ENCODE results near the gene CAMK2G. TPM values are rescaled to one million over a fixed set of nuclear protein-coding genes. Genes with fewer than 3 reads are reported as not detected.

Gene CAMK2G
- polyA plus RNA-seq, 3 donors: 1.7 to 60.7 (median 3.0) TPM

DNA sequence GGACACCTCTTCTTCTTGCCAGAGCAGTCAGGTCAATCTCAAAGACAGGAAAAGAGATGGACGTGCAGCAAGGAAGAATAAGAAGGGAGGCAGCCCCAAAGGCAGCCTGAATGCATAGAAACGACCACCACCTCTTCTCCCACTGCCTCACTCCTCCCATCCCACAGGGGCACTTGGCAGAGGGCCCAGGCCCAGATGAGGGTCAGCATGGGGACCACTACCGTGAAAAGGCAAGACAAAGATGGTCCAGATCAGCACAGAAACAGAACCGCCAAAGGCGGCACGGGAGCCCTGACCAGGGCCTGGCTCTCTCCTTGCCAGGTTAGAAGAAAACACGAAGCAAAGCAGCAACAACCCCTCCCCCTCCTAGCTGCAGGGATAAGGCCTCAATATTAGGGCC, 61.0 kb downstream of the CAMK2G start:
- H3K27ac ChIP-seq (ENCODE audit: low read depth in 1 of 2, low read length in 2 of 2): no peak overlapping the region
- no peaks in the 10 kb centered on the region for H3K9me3 ChIP-seq (replicated peaks in 1 of 2; ENCODE audit: control insufficient read depth in 1 of 2, insufficient read depth in 1 of 2, low read length in 2 of 2)
- intact Hi-C loops (cut with micrococcal nuclease): loop anchor here in 1 of 2 donors (5.0 kb wide), 1 partner anchor 64 kb away; no protein-coding TSS in a partner anchor
- 87% methylated on average over 6 of the region's 7 CpGs for WGBS (ENCODE audit: insufficient coverage)
- H4K20me1 ChIP-seq (ENCODE audit: insufficient read depth, low read length): peaks cover 1% of the 10 kb centered on the region
- no peak overlapping the region for H3K27ac Mint-ChIP-seq
- peaks cover 51 to 56% of the 10 kb centered on the region in 2 donors for H3K4me1 ChIP-seq (ENCODE audit: control insufficient read depth in 1 of 2, insufficient read depth in 2 of 2, low read length in 2 of 2)
- no peaks in the 10 kb centered on the region for H3K27me3 ChIP-seq (ENCODE audit: control insufficient read depth in 2 of 2, insufficient read depth in 2 of 2, low read length in 2 of 2)
- peaks cover 54% of the 10 kb centered on the region for H3K4me1 Mint-ChIP-seq
- no peak overlapping the region for H3K4me2 ChIP-seq (replicated peaks; ENCODE audit: extremely low read depth, low read length, poor library complexity, severe bottlenecking)
- peaks cover 28 to 46% of the 10 kb centered on the region in 2 donors for H3K36me3 ChIP-seq (replicated peaks in 1 of 2; ENCODE audit: control insufficient read depth in 1 of 2, insufficient read depth in 2 of 2, low read length in 2 of 2)
- H3K9me3 Mint-ChIP-seq: no peaks in the 10 kb centered on the region
- TF ChIP-seq, protein P1, sequence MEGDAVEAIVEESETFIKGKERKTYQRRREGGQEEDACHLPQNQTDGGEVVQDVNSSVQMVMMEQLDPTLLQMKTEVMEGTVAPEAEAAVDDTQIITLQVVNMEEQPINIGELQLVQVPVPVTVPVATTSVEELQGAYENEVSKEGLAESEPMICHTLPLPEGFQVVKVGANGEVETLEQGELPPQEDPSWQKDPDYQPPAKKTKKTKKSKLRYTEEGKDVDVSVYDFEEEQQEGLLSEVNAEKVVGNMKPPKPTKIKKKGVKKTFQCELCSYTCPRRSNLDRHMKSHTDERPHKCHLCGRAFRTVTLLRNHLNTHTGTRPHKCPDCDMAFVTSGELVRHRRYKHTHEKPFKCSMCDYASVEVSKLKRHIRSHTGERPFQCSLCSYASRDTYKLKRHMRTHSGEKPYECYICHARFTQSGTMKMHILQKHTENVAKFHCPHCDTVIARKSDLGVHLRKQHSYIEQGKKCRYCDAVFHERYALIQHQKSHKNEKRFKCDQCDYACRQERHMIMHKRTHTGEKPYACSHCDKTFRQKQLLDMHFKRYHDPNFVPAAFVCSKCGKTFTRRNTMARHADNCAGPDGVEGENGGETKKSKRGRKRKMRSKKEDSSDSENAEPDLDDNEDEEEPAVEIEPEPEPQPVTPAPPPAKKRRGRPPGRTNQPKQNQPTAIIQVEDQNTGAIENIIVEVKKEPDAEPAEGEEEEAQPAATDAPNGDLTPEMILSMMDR (IDR thresholded peaks at IDR 0.05): no peak
- peaks cover 42 to 56% of the 10 kb centered on the region in 2 donors for H3K36me3 Mint-ChIP-seq
- peaks cover 32% of the 10 kb centered on the region for H3K79me2 ChIP-seq (ENCODE audit: insufficient read depth, low read length)
- no peak overlapping the region for H3K9ac ChIP-seq (ENCODE audit: insufficient read depth, low read length, poor library complexity, severe bottlenecking)
- H3K27me3 Mint-ChIP-seq (ENCODE audit: low read depth in 3 of 3): peaks cover 0 to 2% (median 0%) of the 10 kb centered on the region in 3 donors
- H3K4me3 ChIP-seq (replicated peaks in 1 of 3; ENCODE audit: low read depth in 2 of 3, low read length in 3 of 3): no peak overlapping the region
- no peak overlapping the region for H2AFZ ChIP-seq (ENCODE audit: insufficient read depth, low read depth, low read length, poor library complexity, severe bottlenecking)
- no peak for DNase-seq
- H3K4me3 Mint-ChIP-seq: no peak overlapping the region

DNA sequence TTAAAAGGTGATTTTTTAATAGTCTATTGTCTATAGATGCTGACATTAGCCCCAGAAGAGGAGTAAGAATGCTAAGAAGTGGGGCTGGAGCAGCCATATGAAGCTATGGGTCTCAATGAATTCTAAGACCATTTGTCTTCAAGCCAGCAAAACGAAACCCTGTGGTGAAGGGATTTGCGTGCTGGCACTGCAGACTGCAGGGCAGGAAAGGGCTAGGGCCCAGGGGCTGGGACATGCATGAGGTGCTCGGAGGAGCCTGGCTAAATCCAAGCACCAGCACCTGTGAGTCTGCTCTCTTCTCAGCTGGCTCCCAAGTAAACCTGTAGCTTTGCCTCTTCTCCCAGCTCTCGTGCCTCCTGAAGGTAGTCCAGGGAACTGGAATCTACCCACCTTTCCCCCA, 61.7 kb downstream of the CAMK2G start:
- peaks cover 47 to 58% of the 10 kb centered on the region in 2 donors for H3K36me3 Mint-ChIP-seq
- peaks cover 47% of the 10 kb centered on the region for H3K4me1 Mint-ChIP-seq
- H3K4me3 Mint-ChIP-seq: no peak overlapping the region
- peak overlapping the region in 4 of 7 donors; percentile 26 to 71 (median 44) for H3K27ac Mint-ChIP-seq
- peaks cover 39% of the 10 kb centered on the region for H3K79me2 ChIP-seq (ENCODE audit: insufficient read depth, low read length)
- DNase-seq: no peak
- intact Hi-C loops (cut with micrococcal nuclease): loop anchor here in 1 of 2 donors (5.0 kb wide), 1 partner anchor 65 kb away; no protein-coding TSS in a partner anchor
- H3K9ac ChIP-seq (ENCODE audit: insufficient read depth, low read length, poor library complexity, severe bottlenecking): no peak overlapping the region
- peaks cover 8% of the 10 kb centered on the region for H4K20me1 ChIP-seq (ENCODE audit: insufficient read depth, low read length)
- TF ChIP-seq, protein P1 (IDR thresholded peaks at IDR 0.05): no peak
- H3K27me3 ChIP-seq (ENCODE audit: control insufficient read depth in 2 of 2, insufficient read depth in 2 of 2, low read length in 2 of 2): no peaks in the 10 kb centered on the region
- H3K4me3 ChIP-seq (replicated peaks in 1 of 3; ENCODE audit: low read depth in 2 of 3, low read length in 3 of 3): no peak overlapping the region
- H3K27me3 Mint-ChIP-seq (ENCODE audit: low read depth in 3 of 3): peaks cover 0 to 2% (median 0%) of the 10 kb centered on the region in 3 donors
- WGBS (ENCODE audit: insufficient coverage): 91% methylated on average over 3 of the region's 4 CpGs
- H3K9me3 ChIP-seq (replicated peaks in 1 of 2; ENCODE audit: control insufficient read depth in 1 of 2, insufficient read depth in 1 of 2, low read length in 2 of 2): no peaks in the 10 kb centered on the region
- peaks cover 33 to 53% of the 10 kb centered on the region in 2 donors for H3K36me3 ChIP-seq (replicated peaks in 1 of 2; ENCODE audit: control insufficient read depth in 1 of 2, insufficient read depth in 2 of 2, low read length in 2 of 2)
- H3K27ac ChIP-seq (ENCODE audit: low read depth in 1 of 2, low read length in 2 of 2): no peak overlapping the region
- H2AFZ ChIP-seq (ENCODE audit: insufficient read depth, low read depth, low read length, poor library complexity, severe bottlenecking): no peak overlapping the region
- H3K4me2 ChIP-seq (replicated peaks; ENCODE audit: extremely low read depth, low read length, poor library complexity, severe bottlenecking): peak overlapping the region; percentile 37
- peaks cover 45 to 49% of the 10 kb centered on the region in 2 donors for H3K4me1 ChIP-seq (ENCODE audit: control insufficient read depth in 1 of 2, insufficient read depth in 2 of 2, low read length in 2 of 2)
- no peaks in the 10 kb centered on the region for H3K9me3 Mint-ChIP-seq
